Measurements from ENCODE around the gene LARP1. TPM values are rescaled to one million over a fixed set of nuclear protein-coding genes. Genes with fewer than 3 reads are reported as not detected.
A peak's percentile ranks its signal among the peaks of the same experiment; 100 is the strongest.

LARP1 gene
- total and polyA plus RNA-seq, 12 donors = 26.4 to 197 (median 163) TPM

DNA sequence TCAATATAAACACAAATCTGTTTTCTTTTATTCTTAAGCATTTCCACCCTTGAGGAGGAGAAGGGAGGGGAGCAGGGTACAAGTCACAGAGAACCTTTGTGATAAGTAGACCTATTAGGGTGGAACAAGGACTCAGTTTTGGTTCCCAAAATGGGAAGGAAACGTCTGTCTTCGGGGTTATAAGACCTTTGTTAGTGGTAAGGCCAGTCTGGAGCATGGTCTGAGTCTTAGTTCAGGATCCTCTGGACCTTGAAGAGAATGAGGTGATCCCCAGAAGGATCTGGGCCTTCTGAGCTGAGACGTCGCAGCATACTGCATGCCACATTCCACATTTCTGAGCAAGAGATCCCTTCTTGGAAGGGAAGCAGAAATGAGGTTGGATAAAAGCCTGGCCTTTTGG lies 58.0 kb downstream of the LARP1 start:
- ATAC-seq (no peak), DNase-seq (no peak)
- TF ChIP-seq, protein P1, sequence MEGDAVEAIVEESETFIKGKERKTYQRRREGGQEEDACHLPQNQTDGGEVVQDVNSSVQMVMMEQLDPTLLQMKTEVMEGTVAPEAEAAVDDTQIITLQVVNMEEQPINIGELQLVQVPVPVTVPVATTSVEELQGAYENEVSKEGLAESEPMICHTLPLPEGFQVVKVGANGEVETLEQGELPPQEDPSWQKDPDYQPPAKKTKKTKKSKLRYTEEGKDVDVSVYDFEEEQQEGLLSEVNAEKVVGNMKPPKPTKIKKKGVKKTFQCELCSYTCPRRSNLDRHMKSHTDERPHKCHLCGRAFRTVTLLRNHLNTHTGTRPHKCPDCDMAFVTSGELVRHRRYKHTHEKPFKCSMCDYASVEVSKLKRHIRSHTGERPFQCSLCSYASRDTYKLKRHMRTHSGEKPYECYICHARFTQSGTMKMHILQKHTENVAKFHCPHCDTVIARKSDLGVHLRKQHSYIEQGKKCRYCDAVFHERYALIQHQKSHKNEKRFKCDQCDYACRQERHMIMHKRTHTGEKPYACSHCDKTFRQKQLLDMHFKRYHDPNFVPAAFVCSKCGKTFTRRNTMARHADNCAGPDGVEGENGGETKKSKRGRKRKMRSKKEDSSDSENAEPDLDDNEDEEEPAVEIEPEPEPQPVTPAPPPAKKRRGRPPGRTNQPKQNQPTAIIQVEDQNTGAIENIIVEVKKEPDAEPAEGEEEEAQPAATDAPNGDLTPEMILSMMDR (IDR thresholded peaks at IDR 0.05) = no peak
- Histone ChIP-seq H3K27ac (no peak overlapping the region), H3K36me3 (peaks cover 0 to 100% (median 67%) of the 10 kb centered on the region in 9 donors), H3K4me1 (peaks cover 0 to 29% (median 7%) of the 10 kb centered on the region in 9 donors), H3K27me3 (no peaks in the 10 kb centered on the region), H3K9me3 (no peaks in the 10 kb centered on the region), H3K4me3 (no peak overlapping the region)
- 83 to 84% methylated on average over 4 of the region's 4 CpGs for WGBS, 2 donors
- intact Hi-C loops (cut with DNase I) = loop anchor here in 6 of 10 donors (2.0 to 5.0 kb wide), 3 partner anchors 160 to 162 kb away; no protein-coding TSS in a partner anchor

DNA sequence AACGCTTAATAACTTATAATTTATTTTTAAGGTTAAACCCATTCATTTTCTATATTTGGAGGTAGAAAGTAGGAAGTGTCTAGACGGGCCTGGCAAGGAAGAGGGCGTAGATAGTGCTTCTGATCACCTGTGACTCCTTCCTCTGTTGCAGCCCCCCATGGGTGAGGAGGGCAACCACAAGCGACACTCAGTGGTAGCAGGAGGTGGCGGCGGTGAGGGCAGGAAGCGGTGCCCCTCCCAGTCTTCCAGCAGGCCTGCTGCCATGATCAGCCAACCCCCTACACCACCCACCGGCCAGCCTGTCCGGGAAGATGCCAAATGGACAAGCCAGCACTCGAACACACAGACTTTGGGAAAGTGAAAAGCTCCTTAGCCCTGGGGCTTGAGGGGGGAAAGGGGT lies 58.6 kb downstream of the LARP1 start:
- DNase-seq (no peak), ATAC-seq (no peak)
- H3K27me3 ChIP-seq = no peaks in the 10 kb centered on the region
- intact Hi-C loops (cut with DNase I) = loop anchor here in 6 of 10 donors (2.0 to 5.0 kb wide), 3 partner anchors 161 to 163 kb away; no protein-coding TSS in a partner anchor
- no peak overlapping the region for H3K4me3 ChIP-seq
- WGBS, 2 donors = 78 to 84% methylated on average over 10 of the region's 10 CpGs
- H3K36me3 ChIP-seq = peaks cover 0 to 100% (median 63%) of the 10 kb centered on the region in 9 donors
- H3K27ac ChIP-seq = no peak overlapping the region
- no peaks in the 10 kb centered on the region for H3K9me3 ChIP-seq
- TF ChIP-seq, protein P1 (IDR thresholded peaks at IDR 0.05) = no peak
- H3K4me1 ChIP-seq = peaks cover 0 to 34% (median 7%) of the 10 kb centered on the region in 9 donors

DNA sequence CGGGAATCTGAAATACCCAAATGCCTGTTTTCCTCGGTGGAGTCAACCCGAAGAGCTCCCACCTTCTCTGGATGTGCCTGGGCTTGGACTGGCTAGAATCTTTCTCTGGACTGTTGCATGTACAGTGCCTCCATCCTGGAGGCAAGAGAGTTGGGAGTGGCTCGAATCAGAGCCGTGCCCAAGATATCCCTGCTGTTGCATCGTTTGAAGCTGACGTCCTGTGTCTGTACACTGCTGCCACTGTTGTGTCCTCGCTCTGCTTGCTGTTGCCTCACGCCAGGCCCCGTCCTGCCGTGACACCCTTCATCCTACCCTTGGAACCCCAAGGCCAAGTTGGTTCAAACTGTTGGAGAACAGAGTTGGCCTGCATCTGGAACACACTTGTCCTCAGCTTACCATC lies 59.8 kb downstream of the LARP1 start:
- no peaks in the 10 kb centered on the region for H3K9me3 ChIP-seq
- no peak overlapping the region for H3K4me3 ChIP-seq
- H3K36me3 ChIP-seq = peaks cover 0 to 100% (median 54%) of the 10 kb centered on the region in 9 donors
- H3K27me3 ChIP-seq = no peaks in the 10 kb centered on the region
- peaks cover 0 to 42% (median 8%) of the 10 kb centered on the region in 9 donors for H3K4me1 ChIP-seq
- TF ChIP-seq, protein P1 (IDR thresholded peaks at IDR 0.05) = no peak
- no peak for DNase-seq
- intact Hi-C loops (cut with DNase I) = no loop called here
- H3K27ac ChIP-seq = no peak overlapping the region
- WGBS, 2 donors = 82 to 88% methylated on average over 11 of the region's 11 CpGs
- ATAC-seq = no peak

DNA sequence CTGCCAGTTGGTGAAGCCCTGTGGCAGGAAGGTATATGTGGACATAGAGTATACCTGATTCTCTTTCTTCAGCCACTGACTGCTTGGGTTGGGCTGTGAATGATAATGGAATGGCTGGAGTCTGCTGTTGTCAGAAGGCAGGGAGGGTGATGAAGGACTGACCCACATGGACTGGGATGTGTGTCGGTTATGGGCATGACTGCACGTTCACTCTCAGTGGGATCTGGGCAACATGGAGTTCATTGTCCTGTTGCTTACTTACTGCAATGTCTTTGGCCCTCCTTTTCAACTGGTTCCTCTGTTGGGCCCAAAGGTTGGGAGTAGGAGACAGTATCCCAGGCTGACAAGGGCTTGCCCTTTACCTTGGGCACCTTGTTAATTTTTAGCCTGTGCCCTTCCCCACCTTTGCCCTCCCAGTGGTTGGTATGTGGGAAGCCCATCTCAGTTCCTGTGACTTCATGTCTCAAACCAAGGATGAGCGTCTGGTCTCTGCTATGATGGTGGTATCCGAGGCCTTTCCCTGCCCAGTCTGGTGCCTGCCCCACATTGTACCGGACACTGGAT lies 60.6 kb downstream of the LARP1 start:
- Histone ChIP-seq H3K9me3 (no peaks in the 10 kb centered on the region), H3K4me3 (no peak overlapping the region), H3K27me3 (no peaks in the 10 kb centered on the region), H3K4me1 (peaks cover 0 to 43% (median 8%) of the 10 kb centered on the region in 9 donors), H3K36me3 (peaks cover 0 to 100% (median 56%) of the 10 kb centered on the region in 9 donors), H3K27ac (peak overlapping the region in 1 of 10 donors; percentile 46)
- TF ChIP-seq, protein P1 (IDR thresholded peaks at IDR 0.05) = no peak
- intact Hi-C loops (cut with DNase I) = no loop called here
- no peak for ATAC-seq
- WGBS, 2 donors = 81 to 90% methylated on average over 5 of the region's 5 CpGs
- no peak for DNase-seq

Measured in heart right ventricle (tissue), 16 donors.